HAP-1 (cell line): ENCODE results near the gene TULP4.

Experiments
- DNase-seq, 2 experiments: peaks; one replicate each; pipeline ENCODE4 v3.0.0-alpha.2; 2016 to 2020; ENCODE audit warnings: low spot score in 2 of 2
- H3K27me3 ChIP-seq: fragments of 250-450 bp; sonication (Bioruptor Pico); 2 replicates; pipeline ENCODE4 v1.5.1; 2020; ENCODE audit warnings: low read depth, mild to moderate bottlenecking, moderate library complexity
- H3K36me3 ChIP-seq: fragments of 250-450 bp; sonication (Bioruptor Pico); replicated peaks from 2 replicates; pipeline ENCODE4 v1.5.1; 2020; ENCODE audit warnings: mild to moderate bottlenecking
- H3K4me1 ChIP-seq: fragments of 250-450 bp; sonication (Bioruptor Pico); 2 replicates; pipeline ENCODE4 v1.5.1; 2020; ENCODE audit warnings: mild to moderate bottlenecking
- H3K4me3 ChIP-seq: fragments of 250-450 bp; sonication (Bioruptor Pico); 2 replicates; pipeline ENCODE4 v1.5.1; 2020; ENCODE audit warnings: mild to moderate bottlenecking, moderate library complexity
- H3K9me3 ChIP-seq: fragments of 250-450 bp; sonication (Bioruptor Pico); 2 replicates; pipeline ENCODE4 v1.5.1; 2020; ENCODE audit warnings: mild to moderate bottlenecking, moderate library complexity
- in situ Hi-C: fragments of 300-500 bp; cut with MboI; formaldehyde crosslinking; loops from 3 replicates; pipeline ENCODE4 v1.14.3; 2020; ENCODE audit warnings: low sequenced_read_pairs, inconsistent platforms, mixed read lengths

Gene TULP4

DNA sequence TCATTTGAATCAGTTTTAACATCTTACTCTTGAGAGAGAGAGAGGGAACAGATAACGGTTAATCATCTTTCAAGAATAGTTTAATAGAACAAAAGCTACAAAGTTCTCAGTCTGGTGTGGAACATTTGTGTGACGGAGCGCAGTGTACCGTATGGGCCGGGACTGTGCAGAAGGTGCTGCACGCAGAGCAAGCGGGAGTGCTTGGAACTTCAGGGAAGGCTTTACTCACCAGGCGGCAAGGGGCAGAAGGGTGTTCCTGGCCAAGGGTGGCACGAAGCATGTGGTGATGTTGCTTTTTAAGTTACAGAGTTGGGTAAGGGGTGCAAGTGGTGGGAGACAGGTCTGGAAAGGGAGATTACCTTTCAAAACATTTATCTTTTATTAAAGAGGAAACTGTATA lies 95.7 kb downstream of the TULP4 start:
- H3K4me1 ChIP-seq, result peaks cover 8% of the 10 kb centered on the region
- in situ Hi-C loops, result no loop called here

DNA sequence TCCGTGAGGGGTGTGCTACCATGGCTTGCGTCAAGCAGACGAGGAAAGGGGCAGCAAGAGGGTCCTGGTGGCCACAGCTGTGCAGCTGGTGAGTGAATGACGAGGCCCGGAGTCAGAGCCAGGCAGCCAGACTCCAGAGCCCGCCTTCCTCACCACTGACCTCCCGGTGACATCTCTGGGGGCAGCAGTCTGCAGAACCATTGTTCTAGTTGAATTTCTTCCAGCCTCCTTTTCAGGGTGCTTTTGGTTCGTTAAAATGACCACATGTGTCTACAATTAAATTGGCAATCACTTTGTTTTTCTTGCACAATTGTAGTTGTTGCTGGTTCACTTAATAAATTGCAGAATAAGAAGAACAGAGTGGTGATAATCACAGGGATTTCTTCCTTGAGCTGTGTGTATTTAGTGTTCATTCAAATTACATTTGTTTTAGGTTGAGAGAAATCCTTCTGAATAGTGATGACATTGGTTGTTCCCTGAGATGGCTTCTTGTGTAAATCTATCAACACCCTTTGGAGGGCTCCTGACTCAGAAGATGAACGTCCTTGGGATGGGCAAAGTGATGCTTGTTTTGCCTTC lies 96.4 kb downstream of the TULP4 start:
- in situ Hi-C loops, result no loop called here
- Histone ChIP-seq H3K4me3 (no peak overlapping the region), H3K36me3 (peaks cover 9% of the 10 kb centered on the region; the same call in 1 of the 2 replicates), H3K9me3 (peaks cover 7% of the 10 kb centered on the region; the same call in 1 of the 2 replicates), H3K27me3 (no peaks in the 10 kb centered on the region), H3K4me1 (peaks cover 8% of the 10 kb centered on the region)
- no peak for DNase-seq

More for the DNA sequence above, 95.7 kb downstream of the TULP4 start:
- H3K4me3 ChIP-seq, result no peak overlapping the region
- no peak for DNase-seq
- H3K9me3 ChIP-seq, result peaks cover 7% of the 10 kb centered on the region; the same call in 1 of the 2 replicates
- H3K36me3 ChIP-seq, result peaks cover 9% of the 10 kb centered on the region; the same call in 1 of the 2 replicates
- H3K27me3 ChIP-seq, result no peaks in the 10 kb centered on the region

DNA sequence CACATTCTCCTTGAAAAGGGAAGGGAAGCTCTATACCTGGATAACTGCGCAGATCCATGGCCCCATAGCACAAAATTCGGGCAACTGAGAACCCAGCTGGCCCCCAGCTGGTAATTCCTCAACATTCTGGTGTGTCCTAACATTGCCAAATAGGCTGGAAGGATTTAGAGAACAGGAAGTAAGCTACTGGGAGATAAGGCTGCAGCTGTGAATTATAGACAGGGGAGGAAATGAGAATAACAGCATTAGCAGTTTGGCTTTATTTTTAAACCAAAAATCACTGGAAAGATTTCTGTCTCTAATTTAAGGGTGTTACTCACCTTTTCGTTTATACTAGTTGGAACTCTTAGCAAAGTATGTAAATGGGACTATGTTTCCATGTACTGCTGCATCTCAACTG lies 97.2 kb downstream of the TULP4 start:
- in situ Hi-C loops, result no loop called here
- DNase-seq, result no peak

DNA sequence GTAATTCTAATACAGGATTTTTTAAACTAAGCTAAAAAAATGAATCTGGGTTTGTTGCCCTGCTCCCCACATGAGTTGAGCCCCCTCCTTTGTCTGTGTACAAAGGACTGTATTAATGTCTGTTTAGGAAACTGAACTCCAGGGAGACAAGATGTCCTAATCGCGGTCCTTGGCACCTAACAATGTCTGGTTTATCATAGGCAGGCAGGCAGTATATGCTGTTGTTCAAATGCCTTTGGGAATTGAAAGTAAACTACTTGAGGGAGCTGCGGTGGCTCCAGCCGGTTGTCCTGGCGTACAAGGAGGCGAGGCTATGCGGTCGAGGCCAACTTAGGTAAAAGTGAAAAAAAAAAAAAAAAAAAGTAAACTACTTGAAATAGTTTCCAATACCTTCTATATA lies 98.5 kb downstream of the TULP4 start:
- peaks cover 7% of the 10 kb centered on the region; the same call in 1 of the 2 replicates for H3K9me3 ChIP-seq
- in situ Hi-C loops, result no loop called here
- H3K4me3 ChIP-seq, result no peak overlapping the region
- no peaks in the 10 kb centered on the region for H3K27me3 ChIP-seq
- peaks cover 1% of the 10 kb centered on the region; the same call in 1 of the 2 replicates for H3K4me1 ChIP-seq
- H3K36me3 ChIP-seq, result peaks cover 13% of the 10 kb centered on the region
- DNase-seq, result no peak

More for the DNA sequence above, 97.2 kb downstream of the TULP4 start:
- Histone ChIP-seq H3K4me3 (no peak overlapping the region), H3K27me3 (no peaks in the 10 kb centered on the region), H3K4me1 (peaks cover 8% of the 10 kb centered on the region), H3K36me3 (peaks cover 13% of the 10 kb centered on the region), H3K9me3 (peaks cover 7% of the 10 kb centered on the region; the same call in 1 of the 2 replicates)

DNA sequence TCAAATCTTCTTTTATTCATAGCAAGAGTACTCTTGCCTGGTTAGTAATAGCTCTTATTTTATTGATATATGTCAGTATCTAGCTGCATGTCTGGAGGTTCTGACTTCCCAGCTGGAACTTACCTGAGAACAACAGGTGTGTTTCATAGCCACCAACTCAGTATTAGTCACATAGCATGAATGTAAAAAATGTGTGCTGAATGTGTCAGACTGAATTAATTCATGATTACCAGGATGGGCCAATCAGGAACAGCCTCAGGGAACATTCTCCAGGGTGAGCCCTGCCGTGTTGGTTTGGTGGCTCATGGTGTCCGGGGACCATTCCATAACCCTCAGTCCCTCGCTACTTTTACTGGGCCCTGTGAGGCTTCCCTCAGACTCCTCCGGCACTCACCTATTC lies 99.7 kb downstream of the TULP4 start:
- in situ Hi-C loops, result no loop called here
- DNase-seq, result no peak
- Histone ChIP-seq H3K27me3 (no peaks in the 10 kb centered on the region), H3K4me3 (no peak overlapping the region), H3K36me3 (peaks cover 12% of the 10 kb centered on the region), H3K9me3 (peaks cover 2% of the 10 kb centered on the region; the same call in 1 of the 2 replicates), H3K4me1 (no peaks in the 10 kb centered on the region)

DNA sequence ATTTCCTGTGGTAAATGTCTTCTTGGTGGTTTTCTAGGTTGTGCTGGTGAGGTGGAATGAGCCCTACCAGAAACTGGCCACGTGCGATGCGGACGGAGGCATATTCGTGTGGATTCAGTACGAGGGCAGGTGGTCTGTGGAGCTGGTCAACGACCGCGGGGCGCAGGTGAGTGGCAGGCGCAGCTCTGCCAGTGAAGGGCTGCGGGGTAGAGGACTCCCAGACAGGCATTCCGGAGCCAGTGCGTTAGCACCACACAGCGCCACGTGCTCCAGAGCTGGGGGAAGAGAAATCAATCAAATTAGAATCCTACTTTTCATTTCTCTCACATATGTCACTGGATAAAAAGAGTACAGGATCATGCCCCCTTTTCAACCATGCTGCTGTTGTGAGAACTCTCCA lies 100.8 kb downstream of the TULP4 start:
- in situ Hi-C loops, result no loop called here
- no peaks in the 10 kb centered on the region for H3K4me1 ChIP-seq
- no peaks in the 10 kb centered on the region for H3K27me3 ChIP-seq
- H3K36me3 ChIP-seq, result peaks cover 12% of the 10 kb centered on the region
- DNase-seq, result no peak
- no peak overlapping the region for H3K4me3 ChIP-seq
- H3K9me3 ChIP-seq, result no peaks in the 10 kb centered on the region

DNA sequence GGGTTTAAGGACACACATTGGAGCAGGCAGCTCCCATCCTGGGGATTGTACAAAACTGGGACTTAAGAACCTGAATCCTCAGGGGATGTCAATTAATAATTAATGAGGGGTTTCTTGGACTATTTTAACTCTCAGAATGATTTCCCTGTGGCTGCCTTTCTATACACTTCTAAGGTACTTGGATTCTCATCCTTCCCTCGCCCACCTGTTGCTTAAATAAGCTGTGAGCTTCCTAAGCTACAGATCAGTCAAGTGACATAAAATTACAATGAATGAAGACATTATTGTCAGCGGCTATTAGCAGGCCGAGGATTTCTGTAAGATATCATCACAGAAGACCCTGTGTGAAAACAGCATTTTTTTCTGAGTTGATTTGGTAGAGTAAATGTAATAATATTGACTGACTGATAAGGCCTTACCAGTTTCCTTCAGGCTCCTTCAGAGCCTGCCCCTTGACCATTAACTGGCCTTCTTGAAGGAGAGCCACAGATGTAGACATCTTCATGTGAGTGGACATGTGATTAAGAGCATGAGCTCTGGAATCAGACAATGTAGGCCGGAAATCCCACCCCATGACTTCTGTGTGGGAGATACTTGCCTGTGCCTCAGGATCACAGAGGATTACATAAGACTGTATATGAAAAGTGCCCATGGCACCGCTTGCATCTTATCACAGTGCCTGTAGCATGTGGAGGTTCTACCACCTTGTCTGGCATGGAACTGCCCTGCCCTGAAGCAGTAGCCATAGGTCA lies 101.7 kb downstream of the TULP4 start:
- H3K4me3 ChIP-seq, result no peak overlapping the region
- in situ Hi-C loops, result no loop called here

DNA sequence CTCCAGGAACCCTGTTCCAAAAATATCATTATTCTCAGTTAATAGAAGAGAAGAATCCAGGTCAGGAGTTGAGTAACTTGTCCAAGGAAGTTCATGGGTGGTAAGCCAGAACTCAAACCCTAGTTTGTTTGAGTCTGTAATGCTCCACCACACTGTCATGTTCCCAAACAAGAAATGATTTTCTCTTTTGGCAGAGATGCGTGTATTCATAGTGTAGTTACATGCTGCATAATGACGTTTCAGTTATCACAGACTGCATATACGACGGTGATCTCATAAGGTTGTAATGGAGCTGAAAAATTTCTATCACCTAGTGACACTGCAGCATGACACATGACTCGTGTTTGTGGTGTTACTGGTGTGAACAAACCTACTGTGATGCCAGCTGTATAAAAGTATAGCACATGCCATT lies 102.6 kb downstream of the TULP4 start:
- Histone ChIP-seq H3K4me3 (no peak overlapping the region), H3K4me1 (no peaks in the 10 kb centered on the region), H3K9me3 (no peaks in the 10 kb centered on the region), H3K36me3 (peaks cover 8% of the 10 kb centered on the region), H3K27me3 (no peaks in the 10 kb centered on the region)
- DNase-seq, result no peak
- in situ Hi-C loops, result no loop called here

More for the DNA sequence above, 101.7 kb downstream of the TULP4 start:
- Histone ChIP-seq H3K9me3 (no peaks in the 10 kb centered on the region), H3K27me3 (no peaks in the 10 kb centered on the region), H3K4me1 (no peaks in the 10 kb centered on the region), H3K36me3 (peaks cover 8% of the 10 kb centered on the region)
- no peak for DNase-seq

DNA sequence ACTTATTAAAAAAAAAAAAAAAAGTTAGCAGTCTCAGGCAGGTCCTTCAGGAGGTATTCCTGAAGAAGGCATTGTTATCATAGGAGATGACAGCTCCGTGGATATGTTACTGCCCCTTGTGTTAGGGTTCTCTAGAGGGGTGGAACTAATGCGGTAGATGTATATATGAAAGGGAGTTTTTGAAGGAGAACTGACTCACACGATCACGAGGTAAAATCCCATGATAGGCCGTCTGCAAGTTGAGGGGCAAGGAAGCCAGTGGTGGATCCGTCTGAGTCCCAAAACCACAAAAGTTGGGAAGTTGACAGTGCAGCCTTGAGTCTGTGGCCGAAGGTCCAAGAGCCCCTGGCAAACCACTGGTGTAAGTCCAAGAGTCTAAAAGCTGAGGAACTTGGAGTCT lies 103.4 kb downstream of the TULP4 start:
- H3K9me3 ChIP-seq, result 0 out of 2 replicates have a peak, but pooled peaks cover 5% of the 10 kb centered on the region
- no peak for DNase-seq
- H3K4me3 ChIP-seq, result no peak overlapping the region
- H3K36me3 ChIP-seq, result peaks cover 8% of the 10 kb centered on the region
- H3K4me1 ChIP-seq, result no peaks in the 10 kb centered on the region
- in situ Hi-C loops, result no loop called here
- H3K27me3 ChIP-seq, result no peaks in the 10 kb centered on the region

DNA sequence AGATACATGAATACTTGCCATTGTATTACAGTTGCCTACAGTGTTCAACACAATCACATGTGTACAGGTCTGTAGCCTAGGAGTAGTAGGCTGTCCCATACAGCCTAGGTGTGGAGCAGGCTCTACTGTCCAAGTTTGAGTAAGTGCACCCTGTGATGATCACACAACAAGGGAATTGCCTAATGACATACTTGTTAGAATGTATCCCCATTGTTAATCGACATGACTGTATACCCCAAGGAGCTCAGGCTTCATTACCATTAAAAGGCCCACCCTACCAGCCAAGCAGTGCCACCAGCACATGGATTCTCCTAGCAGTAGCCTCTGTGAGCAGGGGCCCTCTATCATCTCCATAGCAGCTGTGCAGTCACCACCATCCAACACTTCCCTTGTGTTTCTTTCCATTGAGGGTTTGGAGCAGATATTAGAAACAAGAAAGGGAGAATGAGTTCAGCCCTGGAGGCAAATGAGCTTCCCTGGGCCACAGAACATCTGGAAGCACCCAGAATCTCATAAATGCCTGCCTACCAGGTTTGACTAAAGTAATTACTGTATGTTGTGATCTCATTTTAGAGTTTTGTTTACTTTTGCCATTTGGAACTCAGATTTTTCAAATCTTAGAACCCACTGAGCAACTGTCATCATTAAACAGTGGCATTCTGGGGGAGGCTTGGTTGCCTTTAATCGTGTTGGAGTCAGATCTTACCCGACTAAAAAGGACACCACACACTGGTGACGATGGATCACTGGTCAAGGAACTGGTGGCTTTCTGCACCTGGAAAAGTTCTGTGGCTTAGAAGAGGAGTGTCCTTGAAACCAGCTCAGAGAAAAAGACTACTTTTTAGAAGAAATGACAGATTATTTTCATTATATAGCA lies 104.9 kb downstream of the TULP4 start:
- DNase-seq, result no peak
- Histone ChIP-seq H3K27me3 (no peaks in the 10 kb centered on the region), H3K9me3 (0 out of 2 replicates have a peak, but pooled peaks cover 7% of the 10 kb centered on the region), H3K4me1 (peaks cover 8% of the 10 kb centered on the region), H3K4me3 (no peak overlapping the region), H3K36me3 (peaks cover 8% of the 10 kb centered on the region)
- in situ Hi-C loops, result no loop called here

DNA sequence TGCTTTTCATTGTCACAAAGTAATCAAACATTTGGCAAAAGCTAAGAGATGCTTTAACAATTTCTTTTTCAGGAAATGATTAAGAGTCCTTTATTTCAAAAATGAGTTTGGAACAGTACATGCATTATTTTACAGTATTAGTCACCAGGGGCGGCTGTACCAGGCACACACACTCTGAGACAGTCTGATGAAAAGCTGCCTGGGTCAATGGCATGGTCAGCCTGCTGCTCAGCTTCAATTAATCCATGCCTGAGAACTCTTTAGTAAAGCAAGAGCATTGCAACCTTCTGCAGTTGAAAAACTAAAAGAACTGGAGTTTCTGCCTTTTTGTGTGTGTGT lies 105.5 kb downstream of the TULP4 start:
- Histone ChIP-seq H3K9me3 (0 out of 2 replicates have a peak, but pooled peaks cover 7% of the 10 kb centered on the region), H3K4me3 (no peak overlapping the region), H3K4me1 (peaks cover 10% of the 10 kb centered on the region), H3K36me3 (peaks cover 8% of the 10 kb centered on the region), H3K27me3 (no peaks in the 10 kb centered on the region)
- in situ Hi-C loops, result no loop called here
- DNase-seq, result no peak

DNA sequence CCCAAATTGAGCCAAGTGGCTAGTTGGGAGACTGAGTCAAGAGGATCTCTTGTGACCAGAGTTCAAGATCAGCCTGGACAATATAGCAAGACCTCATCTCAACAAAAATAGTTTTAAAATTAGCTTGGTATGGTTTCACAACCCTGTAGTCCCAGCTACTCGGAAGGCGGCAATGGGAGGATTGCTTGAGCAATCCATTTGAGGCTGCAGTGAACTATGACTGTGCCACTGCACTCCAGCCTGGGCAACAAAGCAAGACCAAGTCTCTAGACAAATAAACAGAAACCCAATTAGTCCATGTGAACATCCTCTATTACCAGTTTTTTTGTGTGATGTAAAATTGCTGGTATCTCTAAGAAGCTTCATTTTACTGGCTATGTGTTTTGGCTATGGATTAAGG lies 106.2 kb downstream of the TULP4 start:
- Histone ChIP-seq H3K36me3 (peaks cover 8% of the 10 kb centered on the region), H3K4me3 (no peak overlapping the region), H3K9me3 (0 out of 2 replicates have a peak, but pooled peaks cover 7% of the 10 kb centered on the region), H3K27me3 (no peaks in the 10 kb centered on the region), H3K4me1 (peaks cover 10% of the 10 kb centered on the region)
- no peak for DNase-seq
- in situ Hi-C loops, result no loop called here

DNA sequence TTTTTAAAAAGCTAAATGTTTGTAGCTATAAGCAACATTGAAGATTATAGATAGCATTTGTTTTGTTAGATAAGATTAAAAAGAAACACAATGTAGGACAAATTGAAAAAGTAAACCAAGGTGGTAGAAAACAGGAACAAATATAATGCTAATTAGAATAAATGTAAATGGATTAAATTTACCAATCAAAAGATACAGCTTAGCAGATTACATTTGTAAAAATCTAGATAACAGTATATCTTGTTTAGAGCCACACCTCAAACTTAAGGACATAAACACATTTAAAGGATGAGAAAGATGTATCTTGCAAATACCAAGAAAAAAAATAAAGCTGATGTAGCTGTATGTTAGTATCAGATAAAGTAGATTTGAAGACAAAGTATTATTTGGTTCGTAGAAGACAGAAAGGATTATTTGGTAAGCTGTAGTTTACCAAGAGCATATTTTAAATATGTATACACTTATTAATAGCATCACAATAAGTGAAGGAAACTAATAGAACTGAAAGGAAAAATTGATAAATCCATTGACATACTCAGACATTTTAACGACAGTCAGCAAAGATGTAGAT lies 107.2 kb downstream of the TULP4 start:
- DNase-seq, result no peak
- H3K4me1 ChIP-seq, result peaks cover 10% of the 10 kb centered on the region
- H3K9me3 ChIP-seq, result 0 out of 2 replicates have a peak, but pooled peaks cover 7% of the 10 kb centered on the region
- H3K4me3 ChIP-seq, result no peak overlapping the region
- H3K27me3 ChIP-seq, result no peaks in the 10 kb centered on the region
- peaks cover 3% of the 10 kb centered on the region; the same call in 1 of the 2 replicates for H3K36me3 ChIP-seq
- in situ Hi-C loops, result no loop called here
